CD14-positive monocyte (primary cell): ENCODE measurements around the gene STMN1. TPM values are rescaled to one million over a fixed set of nuclear protein-coding genes. Genes with fewer than 3 reads are reported as not detected.

ENCODE experiments used
- DNase-seq, 3 donors: peaks; one replicate each; pipeline ENCODE4 v3.0.0-alpha.2; 2011 to 2022
- H2AFZ ChIP-seq: 2 replicates; pipeline ENCODE4 v1.6.0; 2012; ENCODE audit warnings: mild to moderate bottlenecking, low read depth, low read length, inconsistent platforms; ENCODE audit not compliant: insufficient read depth, poor library complexity, severe bottlenecking
- H3K27ac ChIP-seq, 2 donors: 1 replicate in 1 of 2; 2 replicates in 1 of 2; pipeline ENCODE4 v1.5.1; 2012 to 2013; ENCODE audit warnings: low read length in 2 of 2, control low read depth in 1 of 2, inconsistent platforms in 1 of 2, low read depth in 1 of 2, mild to moderate bottlenecking in 1 of 2
- H3K27me3 ChIP-seq, 2 donors: one replicate each; pipeline versions ENCODE4 v1.6.0 to v1.6.1; 2011 to 2013; ENCODE audit warnings: low read length in 2 of 2; ENCODE audit not compliant: control insufficient read depth in 2 of 2, insufficient read depth in 2 of 2
- H3K36me3 ChIP-seq, 2 donors: replicated peaks in 1 of 2; 1 replicate in 1 of 2; 2 replicates in 1 of 2; pipeline versions ENCODE4 v1.5.1 to v1.6.1; 2012 to 2013; ENCODE audit warnings: low read length in 2 of 2, control low read depth in 1 of 2, inconsistent platforms in 1 of 2, mild to moderate bottlenecking in 1 of 2; ENCODE audit not compliant: insufficient read depth in 2 of 2, control insufficient read depth in 1 of 2
- H3K4me1 ChIP-seq, 2 donors: 1 replicate in 1 of 2; 2 replicates in 1 of 2; pipeline versions ENCODE4 v1.5.1 to v1.6.1; 2012 to 2013; ENCODE audit warnings: low read length in 2 of 2, control low read depth in 1 of 2, inconsistent platforms in 1 of 2, mild to moderate bottlenecking in 1 of 2, moderate library complexity in 1 of 2; ENCODE audit not compliant: insufficient read depth in 2 of 2, control insufficient read depth in 1 of 2
- H3K4me2 ChIP-seq: replicated peaks from 2 replicates; pipeline ENCODE3; 2012; ENCODE audit warnings: low read length, moderate library complexity, mild to moderate bottlenecking; ENCODE audit not compliant: poor library complexity, severe bottlenecking; ENCODE audit errors: extremely low read depth
- H3K4me3 ChIP-seq, 3 experiments: fragments of 200-600 bp in 1 of 3; sonication (generic) in 1 of 3; replicated peaks in 1 of 3; 1 replicate in 2 of 3; 2 replicates in 1 of 3; pipeline ENCODE4 v1.5.1; 2011 to 2013; ENCODE audit warnings: low read length in 3 of 3, mild to moderate bottlenecking in 3 of 3, control low read depth in 2 of 3, low read depth in 2 of 3, inconsistent platforms in 1 of 3, moderate library complexity in 1 of 3
- H3K79me2 ChIP-seq: 2 replicates; pipeline ENCODE4 v1.6.0; 2012; ENCODE audit warnings: mild to moderate bottlenecking, control low read depth, inconsistent platforms, low read length, moderate library complexity; ENCODE audit not compliant: insufficient read depth
- H3K9ac ChIP-seq: 2 replicates; pipeline ENCODE4 v1.6.0; 2017; ENCODE audit warnings: low read length, mild to moderate bottlenecking; ENCODE audit not compliant: insufficient read depth, poor library complexity, severe bottlenecking
- H3K9me3 ChIP-seq, 2 donors: replicated peaks in 1 of 2; 1 replicate in 1 of 2; 2 replicates in 1 of 2; pipeline versions ENCODE4 v1.5.1 to v1.6.1; 2012 to 2013; ENCODE audit warnings: low read length in 2 of 2, control low read depth in 1 of 2; ENCODE audit not compliant: control insufficient read depth in 1 of 2, insufficient read depth in 1 of 2
- H4K20me1 ChIP-seq: 2 replicates; pipeline ENCODE4 v1.6.0; 2012; ENCODE audit warnings: mild to moderate bottlenecking, low read length, control low read depth, moderate library complexity; ENCODE audit not compliant: insufficient read depth
- H3K27ac Mint-ChIP-seq, 7 donors: one replicate each; pipeline ENCODE4 v1.8.0; 2020; ENCODE audit warnings: mild to moderate bottlenecking in 7 of 7, mixed read lengths in 7 of 7, moderate library complexity in 6 of 7, inconsistent platforms in 2 of 7
- H3K27me3 Mint-ChIP-seq, 3 donors: one replicate each; pipeline ENCODE4 v1.8.0; 2021 to 2022; ENCODE audit warnings: low read depth in 3 of 3, mild to moderate bottlenecking in 3 of 3, mixed read lengths in 3 of 3, moderate library complexity in 3 of 3, inconsistent platforms in 1 of 3
- H3K36me3 Mint-ChIP-seq, 2 donors: one replicate each; pipeline ENCODE4 v1.8.0; 2020; ENCODE audit warnings: mixed read lengths in 2 of 2, inconsistent platforms in 1 of 2, mild to moderate bottlenecking in 1 of 2
- H3K4me1 Mint-ChIP-seq: one replicate; pipeline ENCODE4 v1.8.0; 2020; ENCODE audit warnings: mild to moderate bottlenecking, mixed read lengths
- H3K4me3 Mint-ChIP-seq, 2 donors: one replicate each; pipeline ENCODE4 v1.8.0; 2020; ENCODE audit warnings: mild to moderate bottlenecking in 2 of 2, mixed read lengths in 2 of 2, moderate library complexity in 1 of 2
- H3K9me3 Mint-ChIP-seq, 7 donors: one replicate each; pipeline ENCODE4 v1.8.0; 2020 to 2022; ENCODE audit warnings: mixed read lengths in 7 of 7, mild to moderate bottlenecking in 6 of 7, moderate library complexity in 6 of 7, inconsistent platforms in 2 of 7
- WGBS: methylation state at CpG from one replicate; pipeline ENCODE4 v1.1.5; 2013; ENCODE audit warnings: missing lambda C conversion rate; ENCODE audit not compliant: insufficient coverage; 5-methylcytosine and 5-hydroxymethylcytosine counted together
- intact Hi-C, 2 donors: fragments of 100-400 bp; cut with micrococcal nuclease; formaldehyde crosslinking; loops; one replicate each; pipeline versions ENCODE4 v1.15.0 to v1.15.1; 2023
- polyA plus RNA-seq, 3 donors: library from polyadenylated mRNA; depleted of rRNA in 1 of 3; unstranded in 2 of 3; stranded (reverse) in 1 of 3; fragments of 300-500 nt in 2 of 3; fragments of >200 nt in 1 of 3; fragmentation: Illumina TruSeq in 2 of 3; gene quantifications; 1 replicate in 2 of 3; 2 replicates in 1 of 3; pipeline ENCODE4 v1.2.3, GENCODE V29; 2012 to 2021
- TF ChIP-seq, protein P1 (sequence below): fragments of 200-600 bp; IDR thresholded peaks from one replicate; pipeline ENCODE4 v1.8.0; 2022; ENCODE audit warnings: antibody characterized with exemption, mild to moderate bottlenecking

STMN1 gene
- polyA plus RNA-seq, 3 donors: 1.5 to 8.1 (median 3.5) TPM

DNA sequence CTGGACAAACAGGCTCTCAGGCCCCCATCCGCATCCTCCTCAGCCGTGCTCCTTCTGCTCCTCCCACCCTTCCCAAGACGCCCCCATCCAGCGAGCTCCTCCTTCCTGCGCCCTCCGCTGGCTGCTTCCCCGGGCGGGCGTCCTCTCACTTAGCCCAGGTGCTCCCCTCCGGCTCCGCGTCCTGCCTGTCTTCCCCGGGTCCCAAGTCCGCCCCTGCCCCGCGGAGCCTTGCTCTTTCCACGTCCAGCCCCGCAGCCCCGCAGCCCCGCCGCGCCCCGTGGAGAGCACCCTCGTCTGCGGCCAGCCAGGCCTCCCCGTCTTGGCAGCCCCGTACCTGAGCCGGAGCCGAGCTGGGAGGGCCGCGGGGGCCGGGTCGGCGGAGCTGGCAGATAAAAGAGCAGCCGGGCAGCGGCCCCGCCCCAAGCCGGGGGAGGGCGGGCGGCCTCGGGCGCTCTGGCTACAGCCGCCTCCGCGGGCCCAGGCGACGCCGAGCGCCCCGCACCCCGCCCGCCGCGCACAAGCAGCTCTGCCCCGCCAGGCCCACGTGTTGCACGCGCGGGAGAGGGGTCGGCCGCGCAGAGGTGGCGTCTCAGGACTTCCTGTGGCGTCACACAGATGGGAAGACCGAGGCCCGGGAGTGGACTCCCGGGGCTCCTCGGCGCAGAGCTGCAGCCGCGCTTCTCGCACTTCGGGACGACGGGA, 30.9 kb downstream of the STMN1 start, which contains the start of gene PAQR7:
Gene PAQR7 (minus strand): TSS at position 555 of the 702 bp plus-strand sequence. CDS start 11,869 bp downstream, outside the sequence.
- Histone ChIP-seq H3K27me3 (no peaks in the 10 kb centered on the region), H3K4me2 (peak within 1 kb of the TSS; percentile 96), H4K20me1 (no peaks in the 10 kb centered on the region), H3K9me3 (no peaks in the 10 kb centered on the region), H3K27ac (peak within 1 kb of the TSS in 1 of 2 donors; percentile 59), H3K36me3 (peaks cover 0 to 2% of the 10 kb centered on the region in 2 donors), H2AFZ (peak within 1 kb of the TSS; percentile 87), H3K4me3 (peak within 1 kb of the TSS; percentile 74 to 83 (median 75)), H3K9ac (peak within 1 kb of the TSS; percentile 70), H3K79me2 (peaks cover 8% of the 10 kb centered on the region), H3K4me1 (peaks cover 54 to 62% of the 10 kb centered on the region in 2 donors)
- DNase-seq: peak in 2 of 3 donors; percentile 47 to 49
- peak within 1 kb of the TSS in 4 of 7 donors; percentile 14 to 89 (median 50) for H3K27ac Mint-ChIP-seq
- TF ChIP-seq, protein P1, sequence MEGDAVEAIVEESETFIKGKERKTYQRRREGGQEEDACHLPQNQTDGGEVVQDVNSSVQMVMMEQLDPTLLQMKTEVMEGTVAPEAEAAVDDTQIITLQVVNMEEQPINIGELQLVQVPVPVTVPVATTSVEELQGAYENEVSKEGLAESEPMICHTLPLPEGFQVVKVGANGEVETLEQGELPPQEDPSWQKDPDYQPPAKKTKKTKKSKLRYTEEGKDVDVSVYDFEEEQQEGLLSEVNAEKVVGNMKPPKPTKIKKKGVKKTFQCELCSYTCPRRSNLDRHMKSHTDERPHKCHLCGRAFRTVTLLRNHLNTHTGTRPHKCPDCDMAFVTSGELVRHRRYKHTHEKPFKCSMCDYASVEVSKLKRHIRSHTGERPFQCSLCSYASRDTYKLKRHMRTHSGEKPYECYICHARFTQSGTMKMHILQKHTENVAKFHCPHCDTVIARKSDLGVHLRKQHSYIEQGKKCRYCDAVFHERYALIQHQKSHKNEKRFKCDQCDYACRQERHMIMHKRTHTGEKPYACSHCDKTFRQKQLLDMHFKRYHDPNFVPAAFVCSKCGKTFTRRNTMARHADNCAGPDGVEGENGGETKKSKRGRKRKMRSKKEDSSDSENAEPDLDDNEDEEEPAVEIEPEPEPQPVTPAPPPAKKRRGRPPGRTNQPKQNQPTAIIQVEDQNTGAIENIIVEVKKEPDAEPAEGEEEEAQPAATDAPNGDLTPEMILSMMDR: no peak
- peak within 1 kb of the TSS; percentile 93 to 95 for H3K4me3 Mint-ChIP-seq
- peaks cover 57% of the 10 kb centered on the region for H3K4me1 Mint-ChIP-seq
- H3K36me3 Mint-ChIP-seq: peaks cover 1% of the 10 kb centered on the region in 2 donors
- peaks cover 0 to 2% (median 0%) of the 10 kb centered on the region in 7 donors for H3K9me3 Mint-ChIP-seq
- intact Hi-C loops: no loop called here
- WGBS: under 1% methylated on average over 75 of the region's 75 CpGs
- H3K27me3 Mint-ChIP-seq: peaks cover 2 to 10% (median 5%) of the 10 kb centered on the region in 3 donors

DNA sequence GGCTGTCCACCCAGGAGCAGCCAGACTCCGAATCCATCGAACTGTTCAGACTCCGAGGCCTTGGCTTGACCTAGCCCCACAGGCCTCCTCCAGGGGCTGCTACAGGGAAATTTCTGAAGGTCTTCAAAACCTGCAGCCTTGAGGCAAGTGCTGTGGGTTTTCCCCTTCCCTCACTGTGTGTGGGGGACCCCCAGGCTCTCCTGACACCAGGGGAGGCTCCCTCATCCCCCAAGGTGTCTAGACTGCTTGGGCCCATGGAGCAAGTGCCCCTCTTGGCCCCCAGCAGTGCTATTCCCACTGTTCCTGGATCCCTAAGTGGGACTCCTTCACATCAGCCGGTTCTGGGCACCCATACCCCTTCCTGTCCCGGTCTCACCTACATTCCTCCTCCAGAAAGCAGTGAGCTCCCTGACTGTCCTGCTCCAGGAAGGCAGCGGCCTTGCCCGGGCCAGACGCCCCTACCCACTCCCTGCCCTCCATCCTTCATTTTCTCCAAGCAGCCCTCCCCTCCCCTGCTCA, 31.5 kb downstream of the STMN1 start:
- H3K9me3 Mint-ChIP-seq: peaks cover 0 to 2% (median 0%) of the 10 kb centered on the region in 7 donors
- H3K9ac ChIP-seq: peak overlapping the region; percentile 70
- peak overlapping the region; percentile 87 for H2AFZ ChIP-seq
- no peaks in the 10 kb centered on the region for H3K9me3 ChIP-seq
- H3K27me3 Mint-ChIP-seq: peaks cover 2 to 9% (median 4%) of the 10 kb centered on the region in 3 donors
- H4K20me1 ChIP-seq: no peaks in the 10 kb centered on the region
- peaks cover 0 to 7% of the 10 kb centered on the region in 2 donors for H3K36me3 ChIP-seq
- intact Hi-C loops: no loop called here
- peaks cover 3 to 8% of the 10 kb centered on the region in 2 donors for H3K36me3 Mint-ChIP-seq
- DNase-seq: no peak
- peak overlapping the region; percentile 93 to 95 for H3K4me3 Mint-ChIP-seq
- peak overlapping the region in 3 of 7 donors; percentile 14 to 89 (median 68) for H3K27ac Mint-ChIP-seq
- H3K27ac ChIP-seq: peak overlapping the region in 1 of 2 donors; percentile 59
- H3K4me3 ChIP-seq: peak overlapping the region; percentile 74 to 83 (median 75)
- H3K79me2 ChIP-seq: peaks cover 8% of the 10 kb centered on the region
- peak overlapping the region; percentile 96 for H3K4me2 ChIP-seq
- H3K27me3 ChIP-seq: no peaks in the 10 kb centered on the region
- H3K4me1 ChIP-seq: peaks cover 56 to 63% of the 10 kb centered on the region in 2 donors
- TF ChIP-seq, protein P1: no peak
- H3K4me1 Mint-ChIP-seq: peaks cover 59% of the 10 kb centered on the region
- WGBS: 23% methylated on average over 8 of the region's 8 CpGs
